ENCODE results near the gene SLC38A1. TPM values are rescaled to one million over a fixed set of nuclear protein-coding genes. Genes with fewer than 3 reads are reported as not detected.

SLC38A1 gene
- total RNA-seq, 1 donor from 2014 or later = 181 TPM

- H3K9me3 Mint-ChIP-seq = peaks cover 5% of the 10 kb centered on the region
- intact Hi-C loops (cut with micrococcal nuclease) = loop anchor here (5.0 to 10.0 kb wide), 3 partner anchors 218 to 870 kb away; partner anchors contain the start of gene SLC38A2
Observed at GRCh38 chr12:46154221-46154985, 114.4 kb downstream of the SLC38A1 start.

GRCh38 chr12:46153268-46153872 lies 115.5 kb downstream of the SLC38A1 start:
- Mint-ChIP-seq H3K9me3 (peaks cover 5% of the 10 kb centered on the region), H3K4me1 (no peaks in the 10 kb centered on the region), H3K36me3 (ENCODE audit: low read depth) (peaks cover 4% of the 10 kb centered on the region), H3K27me3 (peaks cover 11% of the 10 kb centered on the region), H3K27ac (no peak overlapping the region), H3K4me3 (no peak overlapping the region)
- DNase-seq = no peak
- intact Hi-C loops (cut with micrococcal nuclease) = loop anchor here (1.0 to 10.0 kb wide), 4 partner anchors 150 to 871 kb away; partner anchors contain the start of gene SLC38A2

More at GRCh38 chr12:46154221-46154985, 114.4 kb downstream of the SLC38A1 start:
- Mint-ChIP-seq H3K4me1 (no peaks in the 10 kb centered on the region), H3K4me3 (no peak overlapping the region), H3K27ac (no peak overlapping the region), H3K27me3 (peaks cover 8% of the 10 kb centered on the region), H3K36me3 (ENCODE audit: low read depth) (peaks cover 4% of the 10 kb centered on the region)
- DNase-seq = no peak

DNA sequence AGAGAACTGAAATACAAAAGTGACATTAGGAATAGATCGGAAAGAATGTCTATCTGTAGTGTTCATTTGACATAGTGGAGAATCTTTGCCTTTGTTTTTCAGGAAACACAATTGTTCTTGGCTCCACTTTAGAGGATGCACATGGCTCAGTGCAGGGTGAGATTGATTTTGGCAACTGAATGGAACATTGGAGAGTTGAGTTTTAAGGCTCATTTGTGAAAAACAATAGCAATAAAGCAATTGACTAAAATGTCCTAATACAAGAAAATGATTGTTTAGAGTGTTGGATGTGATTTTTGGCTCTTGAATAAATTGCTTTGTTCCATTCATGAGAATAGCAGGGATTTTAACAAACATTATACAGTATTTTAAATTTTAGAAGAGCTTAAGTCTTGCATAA lies 116.4 kb downstream of the SLC38A1 start:
- peaks cover 15% of the 10 kb centered on the region for H3K27me3 Mint-ChIP-seq
- H3K9me3 Mint-ChIP-seq = peaks cover 5% of the 10 kb centered on the region
- no peak for DNase-seq
- intact Hi-C loops (cut with micrococcal nuclease) = loop anchor here (5.0 to 10.0 kb wide), 3 partner anchors 220 to 872 kb away; partner anchors contain the start of gene SLC38A2
- no peak overlapping the region for H3K4me3 Mint-ChIP-seq
- H3K36me3 Mint-ChIP-seq (ENCODE audit: low read depth) = peaks cover 4% of the 10 kb centered on the region
- no peak overlapping the region for H3K27ac Mint-ChIP-seq
- no peaks in the 10 kb centered on the region for H3K4me1 Mint-ChIP-seq

DNA sequence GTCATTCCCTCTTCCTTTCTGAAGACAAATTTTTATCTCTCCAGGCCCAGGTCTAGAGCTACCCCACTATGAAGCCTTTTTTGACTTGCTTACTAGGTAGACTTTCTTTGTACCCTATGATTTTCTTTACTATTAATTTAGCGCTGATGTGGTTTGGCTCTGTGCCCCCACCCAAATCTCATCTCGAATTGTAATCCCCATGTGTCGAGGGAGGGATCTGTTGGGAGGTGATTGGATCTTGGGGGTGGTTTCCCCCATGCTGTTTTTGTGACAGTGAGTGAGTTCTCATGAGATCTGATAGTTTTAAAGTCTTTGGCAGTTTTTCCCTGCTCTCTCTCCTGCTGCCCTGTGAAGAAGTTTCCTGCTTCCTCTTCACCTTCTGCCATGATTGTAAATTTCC lies 118.1 kb downstream of the SLC38A1 start:
- no peaks in the 10 kb centered on the region for H3K4me1 Mint-ChIP-seq
- H3K27me3 Mint-ChIP-seq = peaks cover 27% of the 10 kb centered on the region
- H3K4me3 Mint-ChIP-seq = no peak overlapping the region
- H3K36me3 Mint-ChIP-seq (ENCODE audit: low read depth) = no peaks in the 10 kb centered on the region
- H3K27ac Mint-ChIP-seq = no peak overlapping the region
- no peak for DNase-seq
- intact Hi-C loops (cut with micrococcal nuclease) = loop anchor here (5.0 to 10.0 kb wide), 3 partner anchors 222 to 874 kb away; partner anchors contain the start of gene SLC38A2
- H3K9me3 Mint-ChIP-seq = no peaks in the 10 kb centered on the region

DNA sequence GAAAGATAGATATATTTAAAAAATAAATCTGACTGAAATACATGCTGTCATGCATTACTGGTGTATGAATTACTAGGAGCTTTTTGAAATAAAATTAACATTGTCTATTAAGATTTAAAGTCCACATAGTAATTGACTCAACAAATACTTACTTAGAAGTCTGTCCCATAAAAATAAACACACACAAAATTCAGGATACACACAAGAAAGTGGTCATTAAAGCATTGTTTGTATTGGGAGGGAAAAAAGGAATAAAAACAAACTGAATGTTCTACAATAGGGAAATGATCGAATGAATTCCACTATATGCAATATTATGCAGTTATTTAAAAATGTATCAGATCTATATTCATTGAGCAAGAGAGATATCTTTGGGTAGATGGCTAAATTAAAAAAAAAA lies 118.9 kb downstream of the SLC38A1 start:
- no peaks in the 10 kb centered on the region for H3K36me3 Mint-ChIP-seq (ENCODE audit: low read depth)
- H3K27ac Mint-ChIP-seq = no peak overlapping the region
- H3K4me1 Mint-ChIP-seq = no peaks in the 10 kb centered on the region
- peaks cover 28% of the 10 kb centered on the region for H3K27me3 Mint-ChIP-seq
- DNase-seq = no peak
- H3K9me3 Mint-ChIP-seq = no peaks in the 10 kb centered on the region
- no peak overlapping the region for H3K4me3 Mint-ChIP-seq
- intact Hi-C loops (cut with micrococcal nuclease) = loop anchor here (5.0 to 10.0 kb wide), 3 partner anchors 222 to 875 kb away; partner anchors contain the start of gene SLC38A2

DNA sequence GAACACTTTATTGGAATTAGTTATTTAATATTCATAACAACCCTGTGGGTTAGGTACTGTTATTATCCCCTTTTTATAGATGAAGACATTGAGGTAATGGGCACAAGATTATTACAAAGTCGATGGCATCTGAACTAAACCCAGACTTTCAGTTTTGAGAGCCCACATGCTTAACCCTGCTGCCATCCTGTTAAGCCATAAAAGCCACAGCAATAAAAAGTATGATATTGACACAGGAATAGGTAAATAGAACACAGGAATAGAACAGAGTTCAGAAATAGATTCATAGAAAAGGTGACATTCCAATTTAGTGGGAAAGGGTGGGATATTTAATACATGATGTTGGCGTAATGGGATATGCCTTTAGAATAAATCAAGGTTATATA lies 119.8 kb downstream of the SLC38A1 start:
- no peak for DNase-seq
- Mint-ChIP-seq H3K36me3 (ENCODE audit: low read depth) (no peaks in the 10 kb centered on the region), H3K4me1 (no peaks in the 10 kb centered on the region), H3K27ac (no peak overlapping the region), H3K4me3 (no peak overlapping the region), H3K9me3 (no peaks in the 10 kb centered on the region), H3K27me3 (peaks cover 28% of the 10 kb centered on the region)
- intact Hi-C loops (cut with micrococcal nuclease) = no loop called here

DNA sequence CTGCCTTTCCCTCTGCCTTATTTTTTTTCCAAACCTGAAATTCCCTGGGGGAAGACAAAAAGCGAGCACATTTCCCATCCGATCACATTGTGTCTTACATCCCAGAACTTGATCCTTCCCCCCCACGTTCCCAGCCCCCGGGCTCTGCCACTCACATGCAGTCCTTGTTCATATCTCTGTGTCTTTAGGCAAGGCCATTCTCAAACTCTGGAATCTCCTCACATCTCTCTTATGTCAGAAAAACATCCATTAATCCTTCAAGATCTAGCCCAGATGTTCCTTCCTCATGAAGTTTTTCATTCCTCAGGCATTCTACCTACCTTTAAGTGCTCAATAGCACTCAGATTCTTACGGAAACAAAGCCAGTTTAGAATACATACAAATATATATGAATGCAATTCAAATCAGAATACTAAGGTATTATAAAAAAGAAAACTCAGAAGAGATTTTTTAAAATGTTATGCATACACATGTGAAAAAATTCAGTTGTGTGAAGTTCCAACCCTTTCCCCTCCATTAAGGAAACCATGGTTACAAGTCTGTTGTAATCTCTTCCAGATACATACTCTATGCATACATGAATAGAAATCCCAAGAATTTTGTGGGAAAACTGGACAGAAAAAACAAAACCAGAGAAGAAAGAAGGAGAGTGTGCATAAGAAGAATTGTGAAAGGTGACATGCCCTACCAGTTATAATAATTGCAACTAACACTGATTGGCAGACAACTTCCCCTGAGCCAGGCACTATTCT lies 120.3 kb downstream of the SLC38A1 start:
- no peak for DNase-seq
- no peak overlapping the region for H3K27ac Mint-ChIP-seq
- no peak overlapping the region for H3K4me3 Mint-ChIP-seq
- H3K36me3 Mint-ChIP-seq (ENCODE audit: low read depth) = no peaks in the 10 kb centered on the region
- no peaks in the 10 kb centered on the region for H3K4me1 Mint-ChIP-seq
- intact Hi-C loops (cut with micrococcal nuclease) = no loop called here
- no peaks in the 10 kb centered on the region for H3K9me3 Mint-ChIP-seq
- peaks cover 28% of the 10 kb centered on the region for H3K27me3 Mint-ChIP-seq

GRCh38 chr12:46147144-46147543 lies 121.7 kb downstream of the SLC38A1 start:
- Mint-ChIP-seq H3K36me3 (ENCODE audit: low read depth) (no peaks in the 10 kb centered on the region), H3K27me3 (peaks cover 31% of the 10 kb centered on the region), H3K4me1 (no peaks in the 10 kb centered on the region), H3K9me3 (no peaks in the 10 kb centered on the region), H3K4me3 (no peak overlapping the region), H3K27ac (no peak overlapping the region)
- intact Hi-C loops (cut with micrococcal nuclease) = no loop called here
- DNase-seq = peak; percentile 7

DNA sequence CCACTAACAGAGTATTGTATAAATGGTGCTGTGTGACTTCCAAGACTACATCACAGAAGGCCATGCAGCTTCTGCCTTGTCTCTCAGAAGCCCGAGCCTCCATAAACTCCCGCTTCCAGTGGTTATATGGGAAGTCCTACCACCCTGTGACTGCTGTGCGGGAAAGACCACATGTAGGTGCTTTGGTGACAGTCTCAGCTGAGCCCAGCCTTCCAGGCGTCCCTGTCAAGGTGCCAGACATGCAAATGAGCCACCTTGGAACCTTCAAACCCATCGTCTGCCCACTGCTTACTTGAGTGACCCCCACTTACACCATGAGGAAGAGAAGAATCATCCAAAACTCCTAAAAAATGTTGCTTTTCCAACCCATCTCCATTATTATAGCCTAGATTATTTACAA lies 123.0 kb downstream of the SLC38A1 start:
- Mint-ChIP-seq H3K4me3 (no peak overlapping the region), H3K27me3 (peaks cover 40% of the 10 kb centered on the region), H3K4me1 (no peaks in the 10 kb centered on the region), H3K36me3 (ENCODE audit: low read depth) (no peaks in the 10 kb centered on the region), H3K27ac (no peak overlapping the region), H3K9me3 (no peaks in the 10 kb centered on the region)
- intact Hi-C loops (cut with micrococcal nuclease) = no loop called here
- no peak for DNase-seq

- Mint-ChIP-seq H3K9me3 (peaks cover 6% of the 10 kb centered on the region), H3K27ac (no peak overlapping the region), H3K27me3 (peaks cover 49% of the 10 kb centered on the region), H3K4me3 (no peak overlapping the region), H3K4me1 (no peaks in the 10 kb centered on the region), H3K36me3 (ENCODE audit: low read depth) (no peaks in the 10 kb centered on the region)
- intact Hi-C loops (cut with micrococcal nuclease) = no loop called here
- no peak for DNase-seq
Observed at GRCh38 chr12:46144433-46144832, 124.4 kb downstream of the SLC38A1 start.

DNA sequence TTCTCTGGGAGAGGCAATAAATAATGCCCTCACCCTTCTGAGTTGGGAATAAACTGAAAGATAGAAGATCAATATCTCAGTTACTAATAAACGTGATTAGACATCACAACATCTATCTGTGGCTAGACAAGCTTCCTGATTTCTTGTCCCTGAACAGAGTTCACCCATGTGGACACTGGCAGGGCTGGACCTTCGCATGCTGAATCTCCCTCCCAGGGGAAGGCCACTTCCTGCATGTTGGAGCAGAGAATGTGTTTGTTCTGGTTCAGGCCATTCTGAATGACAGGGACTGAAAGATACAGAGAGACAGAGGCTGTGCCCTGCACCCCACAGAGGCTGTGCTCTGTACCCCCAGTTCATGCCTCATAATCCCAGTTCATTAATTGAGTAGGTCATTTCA lies 132.6 kb downstream of the SLC38A1 start:
- H3K27ac Mint-ChIP-seq = no peak overlapping the region
- peaks cover 55% of the 10 kb centered on the region for H3K27me3 Mint-ChIP-seq
- no peaks in the 10 kb centered on the region for H3K36me3 Mint-ChIP-seq (ENCODE audit: low read depth)
- no peak for DNase-seq
- no peak overlapping the region for H3K4me3 Mint-ChIP-seq
- intact Hi-C loops (cut with micrococcal nuclease) = no loop called here
- peaks cover 6% of the 10 kb centered on the region for H3K9me3 Mint-ChIP-seq
- H3K4me1 Mint-ChIP-seq = no peaks in the 10 kb centered on the region

DNA sequence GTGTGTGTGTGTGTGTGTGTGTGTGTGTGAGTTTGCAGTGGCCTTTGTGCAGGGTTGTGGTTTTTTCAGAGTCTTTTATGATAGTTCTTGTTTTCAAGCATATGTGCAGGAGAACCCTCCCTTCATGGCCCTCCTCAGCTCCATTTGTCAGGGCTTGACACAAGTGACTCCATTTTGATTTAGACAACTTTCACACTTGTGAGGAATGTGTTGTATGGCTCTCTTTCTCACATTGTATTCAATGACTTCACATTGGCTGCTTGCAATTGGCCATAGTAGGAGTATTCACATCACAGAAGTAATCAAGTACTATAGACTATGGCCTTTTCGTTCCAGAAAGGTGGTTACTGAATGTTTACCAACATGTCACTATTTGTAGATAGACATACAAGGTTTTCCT lies 133.1 kb downstream of the SLC38A1 start:
- Mint-ChIP-seq H3K27me3 (peaks cover 53% of the 10 kb centered on the region), H3K9me3 (peaks cover 6% of the 10 kb centered on the region), H3K36me3 (ENCODE audit: low read depth) (no peaks in the 10 kb centered on the region), H3K4me3 (no peak overlapping the region), H3K4me1 (no peaks in the 10 kb centered on the region), H3K27ac (no peak overlapping the region)
- intact Hi-C loops (cut with micrococcal nuclease) = no loop called here
- DNase-seq = no peak

DNA sequence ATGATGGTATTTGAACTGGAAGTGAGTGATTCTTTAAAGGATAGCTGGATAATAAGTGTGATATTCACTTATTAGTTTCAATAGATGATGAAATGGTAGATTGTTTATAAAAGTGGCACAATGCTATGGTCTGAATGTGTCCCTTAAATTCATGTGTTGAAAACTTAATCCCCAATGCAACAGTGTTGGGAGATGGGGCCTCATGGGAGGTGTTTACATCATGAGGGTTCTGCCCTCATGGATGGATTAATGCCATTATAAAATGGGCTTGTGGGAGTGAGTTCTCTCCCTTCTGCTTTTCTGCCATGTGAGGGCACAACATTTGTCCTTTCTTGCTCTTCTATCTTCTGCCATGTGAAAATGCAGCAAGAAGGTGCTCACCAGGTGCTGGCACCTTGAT lies 134.0 kb downstream of the SLC38A1 start:
- intact Hi-C loops (cut with micrococcal nuclease) = no loop called here
- H3K4me3 Mint-ChIP-seq = no peak overlapping the region
- peaks cover 45% of the 10 kb centered on the region for H3K27me3 Mint-ChIP-seq
- H3K36me3 Mint-ChIP-seq (ENCODE audit: low read depth) = no peaks in the 10 kb centered on the region
- no peak overlapping the region for H3K27ac Mint-ChIP-seq
- no peaks in the 10 kb centered on the region for H3K9me3 Mint-ChIP-seq
- DNase-seq = no peak
- no peaks in the 10 kb centered on the region for H3K4me1 Mint-ChIP-seq
